Tibial artery (tissue), 4 donors: ENCODE data around the gene ASGR1.
A peak's percentile ranks its signal among the peaks of the same experiment; 100 is the strongest.

Experiments used
- DNase-seq, 2 donors: peaks; one replicate each; pipeline ENCODE4 v3.0.0-alpha.2; 2019
- H3K27ac ChIP-seq, 2 donors: fragments of 200-600 bp; sonication (generic) in 1 of 2; 1 replicate in 1 of 2; 2 replicates in 1 of 2; pipeline ENCODE4 v1.5.1; 2018 to 2019; ENCODE audit warnings: mild to moderate bottlenecking in 1 of 2
- H3K27me3 ChIP-seq, 2 donors: fragments of 200-600 bp; sonication (generic) in 1 of 2; one replicate each; pipeline versions ENCODE4 v1.5.1 to v1.6.0; 2016 to 2019
- H3K36me3 ChIP-seq, 3 donors: fragments of 200-600 bp; sonication (generic) in 2 of 3; one replicate each; pipeline ENCODE4 v1.5.1; 2016 to 2019; ENCODE audit warnings: mild to moderate bottlenecking in 2 of 3
- H3K4me1 ChIP-seq, 4 donors: fragments of 200-600 bp; sonication (generic) in 2 of 4; 1 replicate in 3 of 4; 2 replicates in 1 of 4; pipeline ENCODE4 v1.5.1; 2016 to 2019
- H3K4me3 ChIP-seq, 2 donors: fragments of 200-600 bp; sonication (generic) in 1 of 2; 1 replicate in 1 of 2; 2 replicates in 1 of 2; pipeline ENCODE4 v1.5.1; 2018 to 2019; ENCODE audit warnings: mild to moderate bottlenecking in 2 of 2
- H3K9me3 ChIP-seq, 3 donors: fragments of 200-600 bp; sonication (generic) in 1 of 3; one replicate each; pipeline ENCODE4 v1.5.1; 2016 to 2019
- intact Hi-C: fragments of 100-400 bp; cut with DNase I; formaldehyde crosslinking; loops from one replicate; pipeline ENCODE4 v1.15.0; 2023; ENCODE audit warnings: low total_unique reads
- TF ChIP-seq, protein P1 (sequence below), 2 experiments: fragments of 200-600 bp in 1 of 2; fragments of 450-650 bp in 1 of 2; IDR thresholded peaks; one replicate each; pipeline ENCODE4 v1.5.1; 2017 to 2019; ENCODE audit warnings: antibody characterized with exemption in 2 of 2, mild to moderate bottlenecking in 1 of 2, moderate library complexity in 1 of 2

The ASGR1 gene

GRCh38 chr17:7136266-7136877 lies 42.8 kb downstream of the ASGR1 start:
- Histone ChIP-seq H3K9me3 (no peaks in the 10 kb centered on the region), H3K36me3 (no peaks in the 10 kb centered on the region), H3K4me3 (no peak overlapping the region), H3K27me3 (peaks cover 0 to 72% of the 10 kb centered on the region in 2 donors), H3K4me1 (no peaks in the 10 kb centered on the region), H3K27ac (no peak overlapping the region)
- DNase-seq, result peak; percentile 79 to 83
- intact Hi-C loops, result loop anchor here (5.0 kb wide), 1 partner anchor 89 kb away; no protein-coding TSS in a partner anchor
- TF ChIP-seq, protein P1, sequence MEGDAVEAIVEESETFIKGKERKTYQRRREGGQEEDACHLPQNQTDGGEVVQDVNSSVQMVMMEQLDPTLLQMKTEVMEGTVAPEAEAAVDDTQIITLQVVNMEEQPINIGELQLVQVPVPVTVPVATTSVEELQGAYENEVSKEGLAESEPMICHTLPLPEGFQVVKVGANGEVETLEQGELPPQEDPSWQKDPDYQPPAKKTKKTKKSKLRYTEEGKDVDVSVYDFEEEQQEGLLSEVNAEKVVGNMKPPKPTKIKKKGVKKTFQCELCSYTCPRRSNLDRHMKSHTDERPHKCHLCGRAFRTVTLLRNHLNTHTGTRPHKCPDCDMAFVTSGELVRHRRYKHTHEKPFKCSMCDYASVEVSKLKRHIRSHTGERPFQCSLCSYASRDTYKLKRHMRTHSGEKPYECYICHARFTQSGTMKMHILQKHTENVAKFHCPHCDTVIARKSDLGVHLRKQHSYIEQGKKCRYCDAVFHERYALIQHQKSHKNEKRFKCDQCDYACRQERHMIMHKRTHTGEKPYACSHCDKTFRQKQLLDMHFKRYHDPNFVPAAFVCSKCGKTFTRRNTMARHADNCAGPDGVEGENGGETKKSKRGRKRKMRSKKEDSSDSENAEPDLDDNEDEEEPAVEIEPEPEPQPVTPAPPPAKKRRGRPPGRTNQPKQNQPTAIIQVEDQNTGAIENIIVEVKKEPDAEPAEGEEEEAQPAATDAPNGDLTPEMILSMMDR (IDR thresholded peaks at IDR 0.05), result peak; percentile 80 to 82

- no peak for DNase-seq
- Histone ChIP-seq H3K4me1 (no peaks in the 10 kb centered on the region), H3K4me3 (no peak overlapping the region), H3K36me3 (no peaks in the 10 kb centered on the region), H3K27ac (no peak overlapping the region), H3K9me3 (no peaks in the 10 kb centered on the region), H3K27me3 (peaks cover 0 to 64% of the 10 kb centered on the region in 2 donors)
- TF ChIP-seq, protein P1 (IDR thresholded peaks at IDR 0.05), result no peak
- intact Hi-C loops, result no loop called here
These were observed 45.3 kb downstream of the ASGR1 start for GRCh38 chr17:7133916-7134315.

DNA sequence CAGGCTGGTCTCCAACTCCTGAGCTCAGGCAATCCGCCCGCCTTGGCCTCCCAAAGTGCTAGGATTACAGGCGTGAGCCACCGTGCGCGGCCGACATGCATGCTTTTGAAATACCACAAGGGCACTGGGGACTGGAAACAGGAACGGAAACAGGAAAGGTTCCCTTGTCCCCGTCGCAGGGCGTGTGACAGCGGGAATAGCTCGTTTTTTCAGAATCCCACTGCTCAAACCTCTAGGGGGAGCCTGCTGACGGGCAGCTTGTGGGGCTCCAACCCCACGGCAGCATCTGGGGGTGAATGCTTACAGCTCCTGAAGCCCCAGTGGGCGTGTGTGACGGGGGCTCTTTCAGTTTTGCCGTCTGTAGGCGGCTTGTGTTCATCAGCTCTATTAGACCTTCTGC lies 45.7 kb downstream of the ASGR1 start:
- no peaks in the 10 kb centered on the region for H3K36me3 ChIP-seq
- TF ChIP-seq, protein P1 (IDR thresholded peaks at IDR 0.05), result no peak
- no peak overlapping the region for H3K4me3 ChIP-seq
- no peak overlapping the region for H3K27ac ChIP-seq
- H3K27me3 ChIP-seq, result peaks cover 0 to 60% of the 10 kb centered on the region in 2 donors
- intact Hi-C loops, result no loop called here
- no peaks in the 10 kb centered on the region for H3K4me1 ChIP-seq
- H3K9me3 ChIP-seq, result no peaks in the 10 kb centered on the region
- peak in 1 of 2 donors; percentile 43 for DNase-seq

- Histone ChIP-seq H3K36me3 (no peaks in the 10 kb centered on the region), H3K9me3 (no peaks in the 10 kb centered on the region), H3K4me3 (peak overlapping the region in 1 of 2 donors; percentile 21), H3K27ac (no peak overlapping the region), H3K4me1 (no peaks in the 10 kb centered on the region), H3K27me3 (peaks cover 0 to 54% of the 10 kb centered on the region in 2 donors)
- intact Hi-C loops, result no loop called here
- DNase-seq, result no peak
- TF ChIP-seq, protein P1 (IDR thresholded peaks at IDR 0.05), result no peak
These were observed 46.6 kb downstream of the ASGR1 start for GRCh38 chr17:7132511-7133094.

GRCh38 chr17:7131423-7131791 lies 47.8 kb downstream of the ASGR1 start:
- TF ChIP-seq, protein P1 (IDR thresholded peaks at IDR 0.05), result no peak
- H3K4me1 ChIP-seq, result no peaks in the 10 kb centered on the region
- peak overlapping the region; percentile 4 to 21 for H3K4me3 ChIP-seq
- no peaks in the 10 kb centered on the region for H3K9me3 ChIP-seq
- no peak overlapping the region for H3K27ac ChIP-seq
- no peaks in the 10 kb centered on the region for H3K36me3 ChIP-seq
- no peak for DNase-seq
- peaks cover 0 to 52% of the 10 kb centered on the region in 2 donors for H3K27me3 ChIP-seq
- intact Hi-C loops, result no loop called here
